HT1080 (cell line): ENCODE results near the gene RAB11FIP5. TPM values are rescaled to one million over a fixed set of nuclear protein-coding genes. Genes with fewer than 3 reads are reported as not detected.

Experiments used
- DNase-seq: peaks from one replicate; pipeline ENCODE4 v3.0.0-alpha.2; 2015; ENCODE audit warnings: low read depth
- total RNA-seq: library from RNA; depleted of rRNA; stranded (reverse); fragments of >200 nt; shearing (Covaris generic); gene quantifications from 2 replicates; pipeline ENCODE4 v1.2.3, GENCODE V29; 2014

RAB11FIP5 gene
- total RNA-seq, 1 experiment from 2014 or later = 35.5 TPM

GRCh38 chr2:73110168-73111072 lies 2.3 kb downstream of the RAB11FIP5 start:
- DNase-seq = peak; percentile 33

GRCh38 chr2:73109431-73110167 lies 3.1 kb downstream of the RAB11FIP5 start:
- DNase-seq = no peak

GRCh38 chr2:73107211-73107926 lies 5.4 kb downstream of the RAB11FIP5 start:
- peak; percentile 41 for DNase-seq

- DNase-seq = no peak
Observed at GRCh38 chr2:73106791-73107190, 6.0 kb downstream of the RAB11FIP5 start.

GRCh38 chr2:73105511-73105971 lies 7.2 kb downstream of the RAB11FIP5 start:
- no peak for DNase-seq

- no peak for DNase-seq
Observed at GRCh38 chr2:73104933-73105332, 7.8 kb downstream of the RAB11FIP5 start.

- no peak for DNase-seq
Observed at GRCh38 chr2:73103018-73103542, 9.7 kb downstream of the RAB11FIP5 start.

GRCh38 chr2:73101626-73102256 lies 11.0 kb downstream of the RAB11FIP5 start:
- peak; percentile 86 for DNase-seq

- DNase-seq = no peak
Observed at GRCh38 chr2:73100956-73101355, 11.8 kb downstream of the RAB11FIP5 start.

GRCh38 chr2:73099486-73099885 lies 13.3 kb downstream of the RAB11FIP5 start:
- no peak for DNase-seq

- no peak for DNase-seq
Observed at GRCh38 chr2:73095910-73096309, 16.8 kb downstream of the RAB11FIP5 start.

GRCh38 chr2:73093601-73094218 lies 19.0 kb downstream of the RAB11FIP5 start:
- peak; percentile 14 for DNase-seq

GRCh38 chr2:73092146-73092783 lies 20.5 kb downstream of the RAB11FIP5 start:
- no peak for DNase-seq

GRCh38 chr2:73091696-73092095 lies 21.1 kb downstream of the RAB11FIP5 start:
- DNase-seq = no peak

- no peak for DNase-seq
Observed at GRCh38 chr2:73091164-73091563, 21.6 kb downstream of the RAB11FIP5 start.

- DNase-seq = peak; percentile 98
Observed at GRCh38 chr2:73089270-73090030, 23.3 kb downstream of the RAB11FIP5 start.

GRCh38 chr2:73088703-73089102 lies 24.0 kb downstream of the RAB11FIP5 start:
- no peak for DNase-seq

GRCh38 chr2:73088211-73088610 lies 24.5 kb downstream of the RAB11FIP5 start:
- DNase-seq = no peak

- no peak for DNase-seq
Observed at GRCh38 chr2:73087311-73087710, 25.4 kb downstream of the RAB11FIP5 start.
